A549 (cell line): ENCODE data around the gene FTH1. TPM values are rescaled to one million over a fixed set of nuclear protein-coding genes. Genes with fewer than 3 reads are reported as not detected.

Experiments used
- ATAC-seq, 2 experiments: fragments of 200-7000 bp in 1 of 2; fragments of >200 bp in 1 of 2; cut with Nextera tagmentation in 1 of 2; cut with Tn5 transposase in 1 of 2; 3 replicates each; pipeline versions ENCODE4 v1.8.0 to v1.9.1; 2018 to 2020; ENCODE audit warnings: mild to moderate bottlenecking in 1 of 2, moderate library complexity in 1 of 2
- CTCF ChIA-PET: fragments of 300-600 bp; sonication (Branson Sonifier 250); formaldehyde crosslinking; extraction: SDS; loops from one replicate; lab custom pipeline; 2021; ENCODE audit warnings: antibody characterized with exemption, inconsistent platforms; lab: Yijun Ruan, JAX
- POLR2A ChIA-PET: fragments of 350-600 bp; formaldehyde crosslinking; extraction: SDS; loops from one replicate; lab custom pipeline; 2021; ENCODE audit warnings: antibody characterized with exemption, inconsistent platforms; lab: Yijun Ruan, JAX
- DNase-seq, 2 experiments: peaks; one replicate each; pipeline versions ENCODE4 v3.0.0 to v3.0.0-alpha.2; 2011 to 2016; ENCODE audit warnings: low read depth in 1 of 2, low spot score in 1 of 2
- FAIRE-seq: peaks from 2 replicates; lab custom pipeline; 2011; peaks lifted over from hg19 to GRCh38; lab: Jason Lieb, UNC
- H3K27ac ChIP-seq, 2 experiments: fragments of >200 bp; sonication (Bioruptor Twin); formaldehyde crosslinking; 3 replicates each; pipeline ENCODE4 v1.5.1; 2016 to 2017
- H3K4me1 ChIP-seq: fragments of >200 bp; sonication (Bioruptor Twin); formaldehyde crosslinking; 3 replicates; pipeline ENCODE4 v1.6.1; 2016
- H3K4me2 ChIP-seq: fragments of >200 bp; sonication (Bioruptor Twin); formaldehyde crosslinking; 3 replicates; pipeline ENCODE4 v1.6.1; 2016
- H3K4me3 ChIP-seq: fragments of >200 bp; sonication (Bioruptor Twin); formaldehyde crosslinking; 3 replicates; pipeline ENCODE4 v1.5.1; 2016
- H3K9me3 ChIP-seq: fragments of >200 bp; sonication (Bioruptor Twin); formaldehyde crosslinking; 3 replicates; pipeline ENCODE4 v1.6.1; 2016
- BHLHE40 ChIP-seq: IDR thresholded peaks from 2 replicates; pipeline ENCODE4 v1.6.1; 2012; ENCODE audit warnings: low read depth, low read length, inconsistent platforms
- CBX2 ChIP-seq: fragments of 200-600 bp; sonication (generic); IDR thresholded peaks from 2 replicates; pipeline ENCODE4 v1.6.1; 2016; ENCODE audit warnings: low read depth, mild to moderate bottlenecking, borderline replicate concordance
- CEBPB ChIP-seq, 2 experiments: fragments of >200 bp in 1 of 2; sonication (Bioruptor Twin) in 1 of 2; formaldehyde crosslinking in 1 of 2; IDR thresholded peaks; 2 replicates each; pipeline ENCODE4 v1.6.1; 2012 to 2016
- EHMT2 ChIP-seq: fragments of 200-600 bp; sonication (generic); IDR thresholded peaks from 2 replicates; pipeline ENCODE4 v1.6.1; 2016; ENCODE audit warnings: antibody characterized with exemption, low read depth, mild to moderate bottlenecking, moderate library complexity
- FOSB ChIP-seq: fragments of 250-450 bp; sonication (Bioruptor Pico); IDR thresholded peaks from 2 replicates; pipeline ENCODE4 v1.5.0; 2020; ENCODE audit warnings: mild to moderate bottlenecking, moderate library complexity
- FOXS1 ChIP-seq: fragments of 250-450 bp; sonication (Bioruptor Pico); IDR thresholded peaks from 2 replicates; pipeline ENCODE4 v1.5.0; 2020; ENCODE audit warnings: mild to moderate bottlenecking, moderate library complexity
- GATA3 ChIP-seq: IDR thresholded peaks from 2 replicates; pipeline ENCODE4 v1.6.1; 2012; ENCODE audit warnings: borderline replicate concordance
- HOXA7 ChIP-seq: fragments of 250-450 bp; sonication (Bioruptor Pico); IDR thresholded peaks from 2 replicates; pipeline ENCODE4 v1.5.0; 2020; ENCODE audit warnings: mild to moderate bottlenecking, moderate library complexity
- HOXB5 ChIP-seq: fragments of 250-450 bp; sonication (Bioruptor Pico); IDR thresholded peaks from 2 replicates; pipeline ENCODE4 v1.5.0; 2020; ENCODE audit warnings: mild to moderate bottlenecking, moderate library complexity
- JUN ChIP-seq, 2 experiments: fragments of >200 bp; sonication (Bioruptor Twin); formaldehyde crosslinking; IDR thresholded peaks; 2 replicates in 1 of 2; 3 replicates in 1 of 2; pipeline ENCODE4 v1.6.1; 2016 to 2017
- KDM1A ChIP-seq: fragments of 200-600 bp; sonication (generic); IDR thresholded peaks from 2 replicates; pipeline ENCODE4 v1.6.1; 2016; ENCODE audit warnings: low read depth, mild to moderate bottlenecking
- MAFK ChIP-seq: fragments of 450-650 bp; IDR thresholded peaks from 2 replicates; pipeline ENCODE4 v1.6.1; 2014; ENCODE audit not compliant: partially characterized antibody
- MAZ ChIP-seq: fragments of 150-350 bp; IDR thresholded peaks from 2 replicates; pipeline ENCODE4 v1.6.1; 2014; ENCODE audit warnings: antibody characterized with exemption, low read depth, low read length, borderline replicate concordance
- NFE2L2 ChIP-seq: fragments of 150-350 bp; conservative IDR thresholded peaks from 2 replicates; pipeline ENCODE4 v1.6.1; 2014; ENCODE audit warnings: low read length
- NPAS2 ChIP-seq: fragments of 250-450 bp; sonication (Bioruptor Pico); IDR thresholded peaks from 2 replicates; pipeline ENCODE4 v1.8.0; 2022; ENCODE audit warnings: mild to moderate bottlenecking, moderate library complexity, borderline replicate concordance
- NR3C1 ChIP-seq: fragments of >200 bp; sonication (Bioruptor Twin); formaldehyde crosslinking; IDR thresholded peaks from 3 replicates; pipeline ENCODE4 v1.6.1; 2017
- POLR2A ChIP-seq: IDR thresholded peaks from 2 replicates; pipeline ENCODE4 v1.6.1; 2012; ENCODE audit warnings: mild to moderate bottlenecking, low read length
- POLR2AphosphoS2 ChIP-seq: conservative IDR thresholded peaks from 2 replicates; pipeline ENCODE4 v1.6.1; 2012; ENCODE audit warnings: low read length, improper control_type of control experiment, inconsistent platforms
- RAD21 ChIP-seq, 2 experiments: fragments of >200 bp in 1 of 2; sonication (Bioruptor Twin) in 1 of 2; formaldehyde crosslinking in 1 of 2; IDR thresholded peaks in 1 of 2; conservative IDR thresholded peaks in 1 of 2; 2 replicates in 1 of 2; 3 replicates in 1 of 2; pipeline ENCODE4 v1.6.1; 2012 to 2018; ENCODE audit warnings: inconsistent platforms in 1 of 2
- TFCP2L1 ChIP-seq: fragments of 250-450 bp; sonication (Bioruptor Pico); IDR thresholded peaks from 2 replicates; pipeline ENCODE4 v1.5.0; 2021; ENCODE audit warnings: mild to moderate bottlenecking
- TP53 ChIP-seq: fragments of 250-450 bp; sonication (Bioruptor Pico); IDR thresholded peaks from 2 replicates; pipeline ENCODE4 v1.5.0; 2021; ENCODE audit warnings: mild to moderate bottlenecking, moderate library complexity
- ZSCAN20 ChIP-seq: fragments of 250-450 bp; sonication (Bioruptor Pico); IDR thresholded peaks from 2 replicates; pipeline ENCODE4 v1.8.0; 2022; ENCODE audit warnings: mild to moderate bottlenecking, moderate library complexity
- WGBS: methylation state at CpG from one replicate; pipeline ENCODE4 v1.1.6; 2017; ENCODE audit errors: missing lambda C conversion rate; 5-methylcytosine and 5-hydroxymethylcytosine counted together
- polyA plus RNA-seq, 4 experiments: library from polyadenylated mRNA; depleted of rRNA in 3 of 4; stranded (reverse); fragments of >200 nt; fragmentation: RNase III in 1 of 4; extraction: RNeasy Plus Mini Kit Qiagen cat#74134 plus additional on column Dnase treatment in 1 of 4; gene quantifications; 2 replicates in 3 of 4; 3 replicates in 1 of 4; pipeline ENCODE4 v1.2.3, GENCODE V29; 2011 to 2017
- TF ChIP-seq, protein P1 (sequence below): IDR thresholded peaks from 2 replicates; pipeline ENCODE4 v1.6.1; 2012; ENCODE audit warnings: low read depth, borderline replicate concordance
- TF ChIP-seq, protein P2 (sequence below): fragments of >200 bp; sonication (Bioruptor Twin); formaldehyde crosslinking; IDR thresholded peaks from 2 replicates; pipeline ENCODE4 v1.6.1; 2016
- TF ChIP-seq, protein P3 (sequence below): fragments of >200 bp; sonication (Bioruptor Twin); formaldehyde crosslinking; IDR thresholded peaks from 3 replicates; pipeline ENCODE4 v1.6.1; 2016
- TF ChIP-seq, protein P4 (sequence below): fragments of 250-450 bp; sonication (Bioruptor Pico); IDR thresholded peaks from 2 replicates; pipeline ENCODE4 v1.5.0; 2020; ENCODE audit warnings: low read depth, mild to moderate bottlenecking, moderate library complexity
- TF ChIP-seq, protein P5 (sequence below): fragments of 450-650 bp; IDR thresholded peaks from 2 replicates; pipeline ENCODE4 v1.6.1; 2014; ENCODE audit warnings: antibody characterized with exemption

FTH1 gene
- polyA plus RNA-seq, 2 of the 4 experiments (the other 2 are of a cell fraction) = 2,791 to 13,747 TPM

DNA sequence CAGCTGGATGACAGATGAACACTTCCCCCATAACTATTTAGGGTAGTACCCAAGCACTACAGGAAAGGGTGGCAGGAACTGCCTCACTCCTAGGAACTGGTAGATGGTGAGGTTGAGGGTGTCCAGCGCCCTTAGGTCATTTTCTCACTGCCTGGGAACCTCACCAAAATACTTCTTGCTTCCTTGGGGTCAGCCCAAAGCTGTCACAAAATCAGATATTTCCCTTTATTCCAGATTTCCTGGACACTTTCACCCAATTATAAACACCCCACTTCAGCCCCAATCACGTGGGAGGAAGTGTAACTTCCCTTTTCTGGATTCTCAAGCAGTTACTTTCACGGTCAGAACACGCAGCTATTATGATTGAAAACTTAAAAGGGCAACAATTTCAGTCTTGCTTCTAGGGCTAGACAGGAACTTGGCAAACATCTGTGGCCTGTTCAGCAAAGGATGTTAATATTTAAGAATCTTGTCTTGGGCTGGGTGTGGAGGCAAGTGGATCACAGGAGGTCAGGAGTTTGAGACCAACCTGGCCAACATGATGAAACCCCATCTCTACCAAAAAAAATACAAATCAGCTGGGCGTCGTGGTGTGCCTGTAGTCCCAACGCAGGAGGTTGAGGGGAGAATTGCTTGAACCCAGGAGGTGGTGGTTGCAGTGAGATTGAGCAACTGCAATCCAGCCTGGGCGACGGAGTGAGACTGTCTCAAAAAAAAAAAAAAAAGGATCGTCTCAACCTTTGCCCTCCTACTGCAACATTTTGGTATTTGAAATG, 4.0 kb downstream of the FTH1 start:
- H3K4me2 ChIP-seq = peak overlapping the region; percentile 98
- POLR2A ChIA-PET = interaction anchor here (1.0 to 4.6 kb wide), 10 partner anchors 9 to 118 kb away, joined by 3 to 66 read pairs (median 7); partner anchors contain the start of gene BEST1
- WGBS = 17% methylated on average over 10 of the region's 10 CpGs
- no peaks in the 10 kb centered on the region for H3K9me3 ChIP-seq
- ATAC-seq = peak; percentile 10 to 25
- H3K4me1 ChIP-seq = peaks cover 50% of the 10 kb centered on the region
- TF ChIP-seq NR3C1 (no peak), RAD21 (conservative IDR thresholded peaks at IDR 0.05 in 1 of 2, IDR thresholded peaks at IDR 0.05 in 1 of 2) (0 out of 5 replicates have a peak, but pooled peaks of 1 of the 2 experiments have one; percentile 9), MAZ (no peak), JUN (IDR thresholded peaks at IDR 0.05) (peak; percentile 88 to 99), NFE2L2 (no peak), POLR2A (peak; percentile 10), TP53 (0 out of 2 replicates have a peak, but pooled peaks have one; percentile 54), ZSCAN20 (peak; percentile 41; the same call in 1 of the 2 replicates), HOXA7 (CRISPR knock-in tag) (peak; percentile 95), EHMT2 (no peak), CEBPB (IDR thresholded peaks at IDR 0.05) (peak; percentile 37 to 43; a peak in 3 of 4 replicates), GATA3 (peak; percentile 59; the same call in 1 of the 2 replicates), FOXS1 (no peak), NPAS2 (CRISPR knock-in tag) (peak; percentile 37; the same call in 1 of the 2 replicates), FOSB (CRISPR knock-in tag) (peak; percentile 95), HOXB5 (0 out of 2 replicates have a peak, but pooled peaks have one; percentile 63), MAFK (no peak), TFCP2L1 (CRISPR knock-in tag) (peak; percentile 92; the same call in 1 of the 2 replicates), KDM1A (no peak), BHLHE40 (no peak), POLR2AphosphoS2 (peak; percentile 93; the same call in 1 of the 2 replicates), CBX2 (no peak)
- TF ChIP-seq, protein P1, sequence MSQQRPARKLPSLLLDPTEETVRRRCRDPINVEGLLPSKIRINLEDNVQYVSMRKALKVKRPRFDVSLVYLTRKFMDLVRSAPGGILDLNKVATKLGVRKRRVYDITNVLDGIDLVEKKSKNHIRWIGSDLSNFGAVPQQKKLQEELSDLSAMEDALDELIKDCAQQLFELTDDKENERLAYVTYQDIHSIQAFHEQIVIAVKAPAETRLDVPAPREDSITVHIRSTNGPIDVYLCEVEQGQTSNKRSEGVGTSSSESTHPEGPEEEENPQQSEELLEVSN = peak; percentile 28; the same call in 1 of the 2 replicates
- TF ChIP-seq, protein P2, sequence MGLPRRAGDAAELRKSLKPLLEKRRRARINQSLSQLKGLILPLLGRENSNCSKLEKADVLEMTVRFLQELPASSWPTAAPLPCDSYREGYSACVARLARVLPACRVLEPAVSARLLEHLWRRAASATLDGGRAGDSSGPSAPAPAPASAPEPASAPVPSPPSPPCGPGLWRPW = no peak
- TF ChIP-seq, protein P3, sequence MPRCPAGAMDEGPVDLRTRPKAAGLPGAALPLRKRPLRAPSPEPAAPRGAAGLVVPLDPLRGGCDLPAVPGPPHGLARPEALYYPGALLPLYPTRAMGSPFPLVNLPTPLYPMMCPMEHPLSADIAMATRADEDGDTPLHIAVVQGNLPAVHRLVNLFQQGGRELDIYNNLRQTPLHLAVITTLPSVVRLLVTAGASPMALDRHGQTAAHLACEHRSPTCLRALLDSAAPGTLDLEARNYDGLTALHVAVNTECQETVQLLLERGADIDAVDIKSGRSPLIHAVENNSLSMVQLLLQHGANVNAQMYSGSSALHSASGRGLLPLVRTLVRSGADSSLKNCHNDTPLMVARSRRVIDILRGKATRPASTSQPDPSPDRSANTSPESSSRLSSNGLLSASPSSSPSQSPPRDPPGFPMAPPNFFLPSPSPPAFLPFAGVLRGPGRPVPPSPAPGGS = peak; percentile 93; the same call in 2 of the 3 replicates
- TF ChIP-seq, protein P4, sequence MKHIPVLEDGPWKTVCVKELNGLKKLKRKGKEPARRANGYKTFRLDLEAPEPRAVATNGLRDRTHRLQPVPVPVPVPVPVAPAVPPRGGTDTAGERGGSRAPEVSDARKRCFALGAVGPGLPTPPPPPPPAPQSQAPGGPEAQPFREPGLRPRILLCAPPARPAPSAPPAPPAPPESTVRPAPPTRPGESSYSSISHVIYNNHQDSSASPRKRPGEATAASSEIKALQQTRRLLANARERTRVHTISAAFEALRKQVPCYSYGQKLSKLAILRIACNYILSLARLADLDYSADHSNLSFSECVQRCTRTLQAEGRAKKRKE (CRISPR knock-in tag) = 0 out of 2 replicates have a peak, but pooled peaks have one; percentile 24
- TF ChIP-seq, protein P5, sequence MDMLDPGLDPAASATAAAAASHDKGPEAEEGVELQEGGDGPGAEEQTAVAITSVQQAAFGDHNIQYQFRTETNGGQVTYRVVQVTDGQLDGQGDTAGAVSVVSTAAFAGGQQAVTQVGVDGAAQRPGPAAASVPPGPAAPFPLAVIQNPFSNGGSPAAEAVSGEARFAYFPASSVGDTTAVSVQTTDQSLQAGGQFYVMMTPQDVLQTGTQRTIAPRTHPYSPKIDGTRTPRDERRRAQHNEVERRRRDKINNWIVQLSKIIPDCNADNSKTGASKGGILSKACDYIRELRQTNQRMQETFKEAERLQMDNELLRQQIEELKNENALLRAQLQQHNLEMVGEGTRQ = peak; percentile 65
- peak in 1 of 2 experiments; percentile 55 for DNase-seq
- CTCF ChIA-PET = interaction anchor here (0.7 to 8.0 kb wide), 9 partner anchors 14 to 149 kb away, joined by 3 to 101 read pairs (median 5); partner anchors contain the start of gene BEST1
- FAIRE-seq = no peak
- peak overlapping the region; percentile 96 for H3K4me3 ChIP-seq
- peak overlapping the region; percentile 97 to 99 for H3K27ac ChIP-seq
